Myocyte (in vitro differentiated cells): Measurements from ENCODE around the gene PGBD2. TPM values are rescaled to one million over a fixed set of nuclear protein-coding genes. Genes with fewer than 3 reads are reported as not detected.
A peak's percentile ranks its signal among the peaks of the same experiment; 100 is the strongest.
"Not testable (repeated sequence)": the region's sequence is repeated elsewhere in the genome, so short reads cannot be mapped to it uniquely, and the experiment has no call there.

Experiments used
- DNase-seq: peaks from one replicate; pipeline ENCODE4 v3.0.0-alpha.2; 2012; ENCODE audit warnings: low read depth
- total RNA-seq: library from RNA; depleted of rRNA; stranded (reverse); fragments of >200 nt; gene quantifications from 2 replicates; pipeline ENCODE4 v1.2.3, GENCODE V29; 2014

PGBD2 gene
- total RNA-seq, 1 donor from 2014 or later = 3.6 TPM

- DNase-seq = peak; percentile 83
Measured at GRCh38 chr1:248886237-248886895, 19.7 kb upstream of the PGBD2 start.

GRCh38 chr1:248889914-248890243 is 16.2 kb upstream of the PGBD2 start:
- not testable (repeated sequence) for DNase-seq

GRCh38 chr1:248890549-248891498 is 15.2 kb upstream of the PGBD2 start:
- DNase-seq = no peak

- no peak for DNase-seq
Measured at GRCh38 chr1:248891758-248892157, 14.3 kb upstream of the PGBD2 start.

DNA sequence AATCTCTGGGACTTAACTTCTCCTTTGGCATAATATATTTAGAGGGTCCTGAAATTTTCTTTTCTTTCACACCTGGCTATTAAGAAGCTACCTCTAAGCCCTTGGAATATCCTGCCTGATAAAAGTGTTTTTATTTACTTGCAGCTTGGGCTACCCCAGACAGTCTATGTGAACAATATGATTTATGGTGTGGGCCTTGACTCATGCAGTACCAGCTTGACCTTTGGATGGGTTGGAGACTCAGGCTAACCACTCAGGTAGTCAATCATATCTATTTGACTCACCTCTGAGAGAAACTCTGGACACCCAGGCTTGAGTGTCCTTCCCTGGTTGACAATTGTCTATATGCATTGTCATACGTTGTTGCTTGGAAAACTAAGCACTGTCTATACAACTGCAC is 13.4 kb upstream of the PGBD2 start:
- DNase-seq = no peak

- no peak for DNase-seq
Measured at GRCh38 chr1:248894837-248895236, 11.2 kb upstream of the PGBD2 start.

- DNase-seq = no peak
Measured at GRCh38 chr1:248897412-248898337, 8.4 kb upstream of the PGBD2 start.

GRCh38 chr1:248900637-248901036 is 5.4 kb upstream of the PGBD2 start:
- no peak for DNase-seq

- DNase-seq = no peak
Measured at GRCh38 chr1:248901578-248901977, 4.5 kb upstream of the PGBD2 start.

GRCh38 chr1:248904437-248905216 is 1.4 kb upstream of the PGBD2 start:
- no peak for DNase-seq

DNA sequence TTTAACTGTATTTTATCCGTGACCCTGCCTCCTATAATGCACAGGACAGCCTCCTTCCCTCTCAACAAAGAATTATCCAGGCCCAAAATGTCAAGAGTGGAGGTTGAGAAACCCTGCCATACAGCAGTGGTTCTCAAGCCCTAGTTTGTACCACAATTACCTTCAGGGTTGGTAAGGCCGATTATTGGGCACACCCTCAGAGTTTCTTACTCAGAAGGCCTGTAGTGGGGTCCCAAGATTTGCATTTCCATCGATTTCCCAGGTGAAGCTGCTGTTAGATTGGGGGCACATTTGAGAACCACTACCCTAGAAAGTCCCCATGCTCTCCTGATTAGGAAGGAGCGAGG is 400 bp upstream of the PGBD2 start:
- no peak for DNase-seq

- peak; percentile 1 for DNase-seq
Measured at GRCh38 chr1:248906753-248907661, 972 bp downstream of the PGBD2 start.

GRCh38 chr1:248910761-248911160 is 4.7 kb downstream of the PGBD2 start:
- no peak for DNase-seq

GRCh38 chr1:248913933-248914332 is 7.9 kb downstream of the PGBD2 start:
- DNase-seq = no peak

DNA sequence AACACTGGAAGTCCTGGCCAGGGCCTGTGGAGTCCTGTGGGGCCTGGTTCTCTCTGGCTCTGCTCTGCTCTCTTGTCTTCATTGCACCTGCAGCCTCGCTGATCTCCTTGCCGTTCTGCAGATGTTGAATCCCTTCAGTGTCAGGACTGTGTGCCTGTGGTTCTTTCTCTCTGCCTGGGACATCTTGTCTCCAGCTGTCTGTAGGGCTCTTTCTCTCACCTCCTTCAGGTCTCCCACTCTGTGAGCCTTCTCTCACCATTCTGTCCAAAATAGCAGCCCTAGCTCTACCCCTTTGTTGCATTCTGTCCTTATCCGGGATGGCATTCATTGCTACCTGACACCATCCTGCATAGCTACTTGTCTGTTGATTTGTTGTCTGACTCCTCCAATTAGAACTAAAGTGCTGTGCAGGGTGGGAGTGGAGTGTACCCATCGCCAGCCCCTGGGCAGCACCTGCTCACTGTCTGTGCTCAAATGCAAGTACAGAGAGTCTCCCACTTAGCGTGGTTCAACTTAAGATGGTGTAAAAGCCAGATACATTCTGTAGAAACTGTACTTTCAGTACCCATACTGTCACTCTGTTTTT is 8.9 kb downstream of the PGBD2 start:
- DNase-seq = no peak

- DNase-seq = peak; percentile 42
Measured at GRCh38 chr1:248918131-248918530, 12.1 kb downstream of the PGBD2 start.

- DNase-seq = no peak
Measured at GRCh38 chr1:248923352-248924338, 17.6 kb downstream of the PGBD2 start.
